Measurements from ENCODE around the gene FOCAD.

GRCh38 chr9:20692554-20692953 is 8.5 kb downstream of the FOCAD start:
- TF ChIP-seq, protein P1, sequence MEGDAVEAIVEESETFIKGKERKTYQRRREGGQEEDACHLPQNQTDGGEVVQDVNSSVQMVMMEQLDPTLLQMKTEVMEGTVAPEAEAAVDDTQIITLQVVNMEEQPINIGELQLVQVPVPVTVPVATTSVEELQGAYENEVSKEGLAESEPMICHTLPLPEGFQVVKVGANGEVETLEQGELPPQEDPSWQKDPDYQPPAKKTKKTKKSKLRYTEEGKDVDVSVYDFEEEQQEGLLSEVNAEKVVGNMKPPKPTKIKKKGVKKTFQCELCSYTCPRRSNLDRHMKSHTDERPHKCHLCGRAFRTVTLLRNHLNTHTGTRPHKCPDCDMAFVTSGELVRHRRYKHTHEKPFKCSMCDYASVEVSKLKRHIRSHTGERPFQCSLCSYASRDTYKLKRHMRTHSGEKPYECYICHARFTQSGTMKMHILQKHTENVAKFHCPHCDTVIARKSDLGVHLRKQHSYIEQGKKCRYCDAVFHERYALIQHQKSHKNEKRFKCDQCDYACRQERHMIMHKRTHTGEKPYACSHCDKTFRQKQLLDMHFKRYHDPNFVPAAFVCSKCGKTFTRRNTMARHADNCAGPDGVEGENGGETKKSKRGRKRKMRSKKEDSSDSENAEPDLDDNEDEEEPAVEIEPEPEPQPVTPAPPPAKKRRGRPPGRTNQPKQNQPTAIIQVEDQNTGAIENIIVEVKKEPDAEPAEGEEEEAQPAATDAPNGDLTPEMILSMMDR (IDR thresholded peaks at IDR 0.05): no peak
- TF ChIP-seq POLR2A (IDR thresholded peaks at IDR 0.05): no peak
